OCI-LY3 (cell line): ENCODE data around the gene PRICKLE2.

Source experiments
- H2AFZ ChIP-seq: fragments of 200-600, 300-600 bp; shearing (Covaris generic); 2 replicates; pipeline ENCODE4 v1.6.0; 2014; ENCODE audit warnings: antibody characterized with exemption, low read depth, low read length
- H3K27ac ChIP-seq: fragments of 200-600, 300-600 bp; sonication (generic); 2 replicates; pipeline ENCODE4 v1.5.1; 2014; ENCODE audit warnings: mild to moderate bottlenecking, low read length, moderate library complexity, mixed read lengths
- H3K27me3 ChIP-seq: fragments of 200-600, 300-600 bp; sonication (generic); 2 replicates; pipeline ENCODE4 v1.6.1; 2014; ENCODE audit warnings: low read depth, low read length, mixed read lengths
- H3K36me3 ChIP-seq: fragments of 200-600, 300-600 bp; sonication (generic); replicated peaks from 2 replicates; pipeline ENCODE3; 2014; ENCODE audit warnings: low read depth, low read length, mixed read lengths
- H3K4me1 ChIP-seq: fragments of 300-600, 200-600 bp; sonication (generic); 2 replicates; pipeline ENCODE4 v1.6.1; 2014; ENCODE audit warnings: low read length, mixed read lengths
- H3K4me2 ChIP-seq: fragments of 200-600, 300-600 bp; sonication (generic); 2 replicates; pipeline ENCODE4 v1.6.1; 2014; ENCODE audit warnings: low read length, mixed read lengths
- H3K4me3 ChIP-seq: fragments of 300-600, 200-600 bp; sonication (generic); 2 replicates; pipeline ENCODE4 v1.5.1; 2014; ENCODE audit warnings: antibody characterized with exemption, mild to moderate bottlenecking, low read length, moderate library complexity
- H3K79me2 ChIP-seq: fragments of 300-600, 200-600 bp; shearing (Covaris generic); 2 replicates; pipeline ENCODE4 v1.6.1; 2014; ENCODE audit warnings: mild to moderate bottlenecking, low read length, mixed read lengths
- H3K9ac ChIP-seq: fragments of 300-600, 200-600 bp; shearing (Covaris generic); 2 replicates; pipeline ENCODE4 v1.6.0; 2014; ENCODE audit warnings: mild to moderate bottlenecking, low read length, moderate library complexity
- H3K9me3 ChIP-seq: fragments of 200-600, 300-600 bp; shearing (Covaris generic); 2 replicates; pipeline ENCODE4 v1.6.1; 2014; ENCODE audit warnings: low read length, mixed read lengths; ENCODE audit not compliant: insufficient read depth
- H4K20me1 ChIP-seq: fragments of 200-600, 300-600 bp; sonication (generic); 2 replicates; pipeline ENCODE4 v1.6.1; 2016; ENCODE audit warnings: low read length, mixed read lengths; ENCODE audit not compliant: insufficient read depth
- EZH2phosphoT487 ChIP-seq: fragments of 200-600 bp; shearing (Covaris generic); IDR thresholded peaks from 2 replicates; pipeline ENCODE4 v1.6.1; 2018; ENCODE audit warnings: antibody characterized with exemption, mixed run types, low read depth
- TF ChIP-seq, protein P1 (sequence below): fragments of 200-600, 300-600 bp; sonication (generic); IDR thresholded peaks from 2 replicates; pipeline ENCODE4 v1.5.1; 2014; ENCODE audit warnings: antibody characterized with exemption, low read length, low read depth

The PRICKLE2 gene

GRCh38 chr3:64229903-64230302 lies 4.6 kb upstream of the PRICKLE2 start:
- H3K27ac ChIP-seq, result no peak overlapping the region
- H3K4me2 ChIP-seq, result no peak overlapping the region
- TF ChIP-seq, protein P1, sequence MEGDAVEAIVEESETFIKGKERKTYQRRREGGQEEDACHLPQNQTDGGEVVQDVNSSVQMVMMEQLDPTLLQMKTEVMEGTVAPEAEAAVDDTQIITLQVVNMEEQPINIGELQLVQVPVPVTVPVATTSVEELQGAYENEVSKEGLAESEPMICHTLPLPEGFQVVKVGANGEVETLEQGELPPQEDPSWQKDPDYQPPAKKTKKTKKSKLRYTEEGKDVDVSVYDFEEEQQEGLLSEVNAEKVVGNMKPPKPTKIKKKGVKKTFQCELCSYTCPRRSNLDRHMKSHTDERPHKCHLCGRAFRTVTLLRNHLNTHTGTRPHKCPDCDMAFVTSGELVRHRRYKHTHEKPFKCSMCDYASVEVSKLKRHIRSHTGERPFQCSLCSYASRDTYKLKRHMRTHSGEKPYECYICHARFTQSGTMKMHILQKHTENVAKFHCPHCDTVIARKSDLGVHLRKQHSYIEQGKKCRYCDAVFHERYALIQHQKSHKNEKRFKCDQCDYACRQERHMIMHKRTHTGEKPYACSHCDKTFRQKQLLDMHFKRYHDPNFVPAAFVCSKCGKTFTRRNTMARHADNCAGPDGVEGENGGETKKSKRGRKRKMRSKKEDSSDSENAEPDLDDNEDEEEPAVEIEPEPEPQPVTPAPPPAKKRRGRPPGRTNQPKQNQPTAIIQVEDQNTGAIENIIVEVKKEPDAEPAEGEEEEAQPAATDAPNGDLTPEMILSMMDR, result no peak
- TF ChIP-seq EZH2phosphoT487, result no peak
- no peaks in the 10 kb centered on the region for H3K79me2 ChIP-seq
- H4K20me1 ChIP-seq, result no peaks in the 10 kb centered on the region
- H3K9me3 ChIP-seq, result no peaks in the 10 kb centered on the region
- no peak overlapping the region for H3K9ac ChIP-seq
- peaks cover 4% of the 10 kb centered on the region; the same call in 1 of the 2 replicates for H3K27me3 ChIP-seq
- no peaks in the 10 kb centered on the region for H3K36me3 ChIP-seq
- H3K4me1 ChIP-seq, result peaks cover 11% of the 10 kb centered on the region; the same call in 1 of the 2 replicates
- no peak overlapping the region for H2AFZ ChIP-seq
- no peak overlapping the region for H3K4me3 ChIP-seq

DNA sequence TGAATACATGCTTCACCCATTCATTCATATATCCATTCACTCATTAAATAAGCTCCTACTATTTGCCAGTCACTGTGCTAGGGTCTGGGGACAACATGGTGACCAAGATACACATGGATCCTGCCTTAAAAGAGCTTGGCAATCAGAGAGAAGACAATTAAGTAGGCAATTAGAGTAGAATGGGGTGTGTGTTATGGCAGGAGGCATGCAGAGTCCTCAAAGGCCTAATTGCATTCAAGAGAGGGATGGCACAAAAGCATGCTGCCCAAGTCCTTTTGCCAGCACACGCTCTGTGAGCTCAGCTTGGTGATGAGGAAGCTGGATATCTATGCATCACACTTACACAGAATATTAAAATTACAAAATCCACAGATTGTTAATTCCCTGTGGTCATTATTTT lies 2.8 kb upstream of the PRICKLE2 start:
- H3K9me3 ChIP-seq, result no peaks in the 10 kb centered on the region
- H3K4me3 ChIP-seq, result no peak overlapping the region
- peaks cover 13% of the 10 kb centered on the region; the same call in 1 of the 2 replicates for H3K4me1 ChIP-seq
- peaks cover 11% of the 10 kb centered on the region; the same call in 1 of the 2 replicates for H3K27me3 ChIP-seq
- H2AFZ ChIP-seq, result no peak overlapping the region
- H3K79me2 ChIP-seq, result no peaks in the 10 kb centered on the region
- H3K4me2 ChIP-seq, result no peak overlapping the region
- H3K27ac ChIP-seq, result no peak overlapping the region
- no peaks in the 10 kb centered on the region for H3K36me3 ChIP-seq
- no peaks in the 10 kb centered on the region for H4K20me1 ChIP-seq
- no peak overlapping the region for H3K9ac ChIP-seq
- TF ChIP-seq EZH2phosphoT487, result no peak
- TF ChIP-seq, protein P1, result no peak

- Histone ChIP-seq H4K20me1 (no peaks in the 10 kb centered on the region), H3K27me3 (peaks cover 11% of the 10 kb centered on the region; the same call in 1 of the 2 replicates), H3K79me2 (no peaks in the 10 kb centered on the region), H3K36me3 (no peaks in the 10 kb centered on the region), H3K9ac (no peak overlapping the region), H3K9me3 (no peaks in the 10 kb centered on the region), H3K4me3 (no peak overlapping the region), H2AFZ (no peak overlapping the region), H3K4me1 (peaks cover 13% of the 10 kb centered on the region; the same call in 1 of the 2 replicates), H3K27ac (no peak overlapping the region), H3K4me2 (no peak overlapping the region)
- TF ChIP-seq EZH2phosphoT487, result no peak
- TF ChIP-seq, protein P1, result no peak
These were observed 1.5 kb upstream of the PRICKLE2 start for GRCh38 chr3:64226730-64227129.

GRCh38 chr3:64225695-64226499 lies 631 bp upstream of the PRICKLE2 start:
- Histone ChIP-seq H3K27me3 (peaks cover 7% of the 10 kb centered on the region; the same call in 1 of the 2 replicates), H3K4me2 (peak overlapping the region; percentile 80), H2AFZ (peak overlapping the region; percentile 90), H3K4me3 (peak overlapping the region; percentile 74), H3K9me3 (no peaks in the 10 kb centered on the region), H4K20me1 (no peaks in the 10 kb centered on the region), H3K4me1 (peaks cover 13% of the 10 kb centered on the region; the same call in 1 of the 2 replicates), H3K27ac (no peak overlapping the region), H3K36me3 (no peaks in the 10 kb centered on the region), H3K79me2 (no peaks in the 10 kb centered on the region), H3K9ac (peak overlapping the region; percentile 36)
- TF ChIP-seq, protein P1, result no peak
- TF ChIP-seq EZH2phosphoT487, result no peak
